GM06990 (cell line): ENCODE results near the gene YPEL5.

ENCODE experiments used
- DNase-seq: peaks from one replicate; pipeline ENCODE4 v3.0.0-alpha.2; 2011; ENCODE audit not compliant: insufficient read length; ENCODE audit errors: extremely low read depth
- H3K27me3 ChIP-seq: replicated peaks from 2 replicates; pipeline ENCODE4 v1.6.0; 2011; ENCODE audit warnings: low read length; ENCODE audit not compliant: control insufficient read depth, insufficient read depth
- H3K36me3 ChIP-seq: 2 replicates; pipeline ENCODE4 v1.5.1; 2011; ENCODE audit warnings: low read length; ENCODE audit not compliant: control insufficient read depth, insufficient read depth
- H3K4me3 ChIP-seq: replicated peaks from 2 replicates; pipeline ENCODE4 v1.5.1; 2011; ENCODE audit warnings: low read depth, mild to moderate bottlenecking, control low read depth, low read length
- CTCF ChIP-seq: IDR thresholded peaks from 2 replicates; pipeline ENCODE4 v1.5.1; 2011; ENCODE audit warnings: low read length, control low read depth, mild to moderate bottlenecking, inconsistent platforms; ENCODE audit not compliant: insufficient read depth, poor library complexity, severe bottlenecking

The YPEL5 gene

DNA sequence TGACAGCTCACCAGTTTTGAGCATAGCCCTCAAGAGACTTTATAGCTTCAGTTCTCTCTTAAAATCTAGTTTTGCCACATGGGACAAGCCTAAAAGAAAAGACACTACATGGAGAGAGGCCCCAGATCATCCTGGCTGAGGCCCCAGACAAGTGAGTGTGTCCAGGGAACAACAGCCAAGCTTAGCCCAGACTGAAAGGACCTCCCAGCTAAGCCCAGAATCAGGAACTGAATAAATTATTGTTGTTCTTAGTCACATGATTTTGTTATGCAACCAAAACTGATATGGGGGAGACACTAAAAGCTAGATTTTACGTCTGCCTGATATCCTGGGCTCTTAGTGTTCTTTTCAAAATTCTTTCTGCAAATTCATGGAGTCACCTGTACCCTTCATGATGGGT, 55.2 kb downstream of the YPEL5 start:
- DNase-seq: no peak
- no peaks in the 10 kb centered on the region for H3K36me3 ChIP-seq
- no peak for TF ChIP-seq CTCF

DNA sequence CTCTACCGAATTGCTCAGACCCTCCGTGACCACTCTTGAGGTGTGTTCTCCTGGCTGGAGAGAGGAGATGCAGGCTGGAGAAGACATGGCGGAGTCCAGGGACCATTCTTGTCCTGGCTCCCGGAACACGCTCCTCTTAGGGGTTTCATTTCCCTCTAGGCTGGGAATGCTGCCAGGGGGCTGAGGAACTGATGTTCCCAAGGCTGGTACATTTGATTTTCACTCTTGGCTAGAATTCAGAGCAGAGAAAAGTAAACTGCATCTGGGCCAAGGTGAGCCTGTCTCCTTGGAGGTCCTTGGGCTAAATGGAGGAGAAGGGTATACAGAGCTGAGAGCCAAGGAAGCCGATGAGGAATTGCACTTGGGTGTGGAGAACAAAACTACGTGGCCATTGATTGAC, 56.3 kb downstream of the YPEL5 start:
- no peak for DNase-seq
- TF ChIP-seq CTCF: no peak
- H3K36me3 ChIP-seq: no peaks in the 10 kb centered on the region
- H3K4me3 ChIP-seq: no peak overlapping the region
- no peaks in the 10 kb centered on the region for H3K27me3 ChIP-seq

More for the DNA sequence above, 55.2 kb downstream of the YPEL5 start:
- Histone ChIP-seq H3K27me3 (no peaks in the 10 kb centered on the region), H3K4me3 (no peak overlapping the region)

- DNase-seq: no peak
- H3K27me3 ChIP-seq: no peaks in the 10 kb centered on the region
Measured at GRCh38 chr2:30204281-30204680, 57.5 kb downstream of the YPEL5 start.

GRCh38 chr2:30205456-30205855, 58.6 kb downstream of the YPEL5 start:
- Histone ChIP-seq H3K36me3 (no peaks in the 10 kb centered on the region), H3K27me3 (no peaks in the 10 kb centered on the region), H3K4me3 (no peak overlapping the region)
- TF ChIP-seq CTCF: no peak
- DNase-seq: no peak

More at GRCh38 chr2:30204281-30204680, 57.5 kb downstream of the YPEL5 start:
- no peak for TF ChIP-seq CTCF
- H3K36me3 ChIP-seq: no peaks in the 10 kb centered on the region
- H3K4me3 ChIP-seq: no peak overlapping the region

DNA sequence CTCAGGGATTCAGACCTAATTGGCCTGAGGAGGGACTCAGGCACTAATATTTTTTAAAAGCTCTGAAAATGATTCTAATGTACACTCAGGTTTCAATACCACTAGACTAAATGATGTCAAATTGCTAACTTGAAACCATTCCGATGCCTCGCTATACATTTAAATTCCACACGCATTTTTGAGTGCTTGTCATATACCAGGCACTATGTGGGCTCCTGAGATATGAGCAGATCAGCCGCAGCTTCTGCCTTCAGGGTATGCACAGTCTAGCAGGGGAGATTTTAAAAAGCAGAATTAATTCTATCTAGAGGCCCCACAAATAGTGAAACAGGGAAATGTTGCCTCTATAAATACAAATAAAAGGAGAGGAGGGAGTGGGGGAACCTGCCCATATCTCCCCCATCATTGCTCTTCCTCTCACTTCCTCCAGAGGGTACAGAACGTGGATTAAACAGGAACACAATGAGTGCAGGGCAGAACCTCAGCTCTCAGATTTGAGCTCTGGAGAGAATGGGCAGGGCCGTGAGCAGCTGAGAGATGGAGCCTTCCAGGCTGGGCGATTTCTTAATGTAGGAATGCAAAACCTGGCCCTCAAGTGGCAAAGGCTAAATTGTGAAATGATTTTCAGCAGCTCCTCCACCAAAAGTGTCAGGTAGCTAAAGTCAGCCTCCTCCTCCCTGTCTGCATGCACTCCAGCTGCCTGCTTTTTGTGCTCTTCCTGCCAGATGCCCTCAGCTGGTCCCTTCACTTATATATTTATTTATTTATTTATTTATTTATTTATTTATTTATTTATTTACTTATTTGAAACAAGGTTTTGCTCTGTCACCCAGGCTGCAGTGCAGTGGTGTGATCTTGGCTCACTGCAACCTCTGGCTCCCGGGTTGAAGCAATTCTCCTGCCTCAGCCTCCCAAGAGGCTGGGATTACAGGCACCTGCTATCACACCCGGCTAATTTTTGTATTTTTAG, 59.9 kb downstream of the YPEL5 start:
- no peak for DNase-seq
- TF ChIP-seq CTCF: no peak
- H3K36me3 ChIP-seq: no peaks in the 10 kb centered on the region
- no peak overlapping the region for H3K4me3 ChIP-seq
- H3K27me3 ChIP-seq: no peaks in the 10 kb centered on the region

DNA sequence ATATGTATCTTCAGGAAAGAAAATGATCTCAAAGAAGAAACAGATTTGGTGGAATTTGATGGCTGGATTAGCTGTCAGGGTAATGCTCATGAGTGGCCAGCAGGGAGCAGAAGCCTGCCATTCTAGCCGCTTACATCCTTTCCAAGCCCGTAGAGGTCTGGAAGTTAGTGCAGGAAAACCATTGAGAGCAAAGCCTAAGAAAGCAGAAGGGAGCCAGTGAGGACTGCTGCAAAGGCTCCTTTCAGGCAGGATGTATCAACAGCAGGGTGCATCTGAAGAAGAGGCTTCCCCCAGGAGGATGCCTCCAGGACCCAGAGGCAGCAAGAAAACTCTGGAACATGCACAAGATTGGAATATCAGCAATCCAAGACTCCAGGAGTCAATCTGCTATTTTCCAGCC, 61.6 kb downstream of the YPEL5 start:
- Histone ChIP-seq H3K36me3 (no peaks in the 10 kb centered on the region), H3K27me3 (no peaks in the 10 kb centered on the region), H3K4me3 (no peak overlapping the region)
- DNase-seq: no peak
- peak; percentile 84 for TF ChIP-seq CTCF
